GM12878 (cell line): Measurements from ENCODE around the gene IVL. TPM values are rescaled to one million over a fixed set of nuclear protein-coding genes. Genes with fewer than 3 reads are reported as not detected.
A peak's percentile ranks its signal among the peaks of the same experiment; 100 is the strongest.

Experiments used
- ATAC-seq: fragments of 200-7000 bp; cut with Tn5 transposase; 3 replicates; pipeline ENCODE4 v1.9.1; 2020; ENCODE audit warnings: mild to moderate bottlenecking, moderate library complexity
- BruUV-seq: library from RNA; stranded (reverse); fragments of 400-500 nt; replicated peaks from 2 replicates; lab custom pipeline; 2021; lab: Mats Ljungman, UMichigan
- CTCF ChIA-PET: fragments of 300-600 bp; sonication (Branson Sonifier 250); formaldehyde crosslinking; extraction: SDS; loops from one replicate; lab custom pipeline; 2021; ENCODE audit warnings: inconsistent platforms; lab: Yijun Ruan, JAX
- POLR2A ChIA-PET: fragments of 350-600 bp; formaldehyde crosslinking; extraction: SDS; loops from one replicate; lab custom pipeline; 2021; ENCODE audit warnings: inconsistent platforms; lab: Charles Lee
- RAD21 ChIA-PET: fragments of 300-600 bp; sonication (Branson Sonifier 250); formaldehyde crosslinking; loops from one replicate; lab custom pipeline; 2023; ENCODE audit warnings: antibody characterized with exemption; ENCODE audit not compliant: unreplicated experiment; lab: Charles Lee
- SMC1A ChIA-PET: fragments of 300-600 bp; sonication (Branson Sonifier 250); formaldehyde crosslinking; loops from one replicate; lab custom pipeline; 2023; ENCODE audit not compliant: unreplicated experiment, uncharacterized antibody; lab: Charles Lee
- DNase-seq: peaks from one replicate; pipeline ENCODE4 v3.0.0-alpha.2; 2011; ENCODE audit warnings: low read depth, low spot score
- FAIRE-seq: peaks from 3 replicates; lab custom pipeline; 2011; peaks lifted over from hg19 to GRCh38; lab: Jason Lieb, UNC
- H2AFZ ChIP-seq: 2 replicates; pipeline ENCODE4 v1.6.0; 2011; ENCODE audit warnings: low read depth, low read length, control low read depth; ENCODE audit not compliant: control insufficient read depth
- H3K27ac ChIP-seq: 2 replicates; pipeline ENCODE4 v1.5.1; 2011; ENCODE audit warnings: control low read depth; ENCODE audit not compliant: control insufficient read depth, insufficient read depth
- H3K27me3 ChIP-seq, 2 experiments: replicated peaks in 1 of 2; 2 replicates each; pipeline versions ENCODE4 v1.6.0 to v1.6.1; 2011; ENCODE audit warnings: low read length in 1 of 2; ENCODE audit not compliant: control insufficient read depth in 2 of 2, insufficient read depth in 2 of 2
- H3K36me3 ChIP-seq, 2 experiments: 2 replicates each; pipeline ENCODE4 v1.5.1; 2011; ENCODE audit warnings: low read length in 1 of 2; ENCODE audit not compliant: control insufficient read depth in 2 of 2, insufficient read depth in 2 of 2
- H3K4me1 ChIP-seq: 2 replicates; pipeline ENCODE4 v1.6.1; 2011; ENCODE audit warnings: mild to moderate bottlenecking, low read length, moderate library complexity, mixed read lengths; ENCODE audit not compliant: control insufficient read depth, insufficient read depth
- H3K4me2 ChIP-seq: 2 replicates; pipeline ENCODE4 v1.6.0; 2011; ENCODE audit warnings: control low read depth; ENCODE audit not compliant: control insufficient read depth, insufficient read depth
- H3K4me3 ChIP-seq: fragments of 200-600 bp; sonication (generic); 2 replicates; pipeline ENCODE4 v1.5.1; 2016
- H3K79me2 ChIP-seq: 2 replicates; pipeline ENCODE4 v1.6.0; 2011; ENCODE audit warnings: low read length; ENCODE audit not compliant: control insufficient read depth, insufficient read depth
- H3K9ac ChIP-seq: 2 replicates; pipeline ENCODE4 v1.8.0; 2011; ENCODE audit warnings: low read length, control low read depth, mixed read lengths; ENCODE audit not compliant: control insufficient read depth, insufficient read depth
- H3K9me3 ChIP-seq: replicated peaks from 3 replicates; pipeline ENCODE4 v1.5.1; 2011; ENCODE audit warnings: mild to moderate bottlenecking, low read length; ENCODE audit not compliant: control insufficient read depth, insufficient read depth
- H4K20me1 ChIP-seq: 2 replicates; pipeline ENCODE4 v1.6.0; 2011; ENCODE audit not compliant: control insufficient read depth, insufficient read depth
- BACH1 ChIP-seq: fragments of 450-650 bp; IDR thresholded peaks from 2 replicates; pipeline ENCODE4 v1.6.1; 2017; ENCODE audit warnings: mild to moderate bottlenecking, borderline replicate concordance
- CREB1 ChIP-seq: IDR thresholded peaks from 2 replicates; pipeline ENCODE4 v1.6.1; 2012; ENCODE audit warnings: low read depth, mild to moderate bottlenecking, inconsistent platforms
- CREM ChIP-seq: IDR thresholded peaks from 2 replicates; pipeline ENCODE4 v1.6.1; 2014; ENCODE audit warnings: antibody characterized with exemption, low read depth
- DPF2 ChIP-seq: fragments of 450-650 bp; IDR thresholded peaks from 2 replicates; pipeline ENCODE4 v1.6.1; 2017; ENCODE audit warnings: mild to moderate bottlenecking
- HDAC6 ChIP-seq: fragments of 200-600 bp; sonication (generic); IDR thresholded peaks from one replicate; pipeline ENCODE4 v1.8.0; 2017; ENCODE audit warnings: antibody characterized with exemption; ENCODE audit not compliant: unreplicated experiment
- HDGF ChIP-seq: fragments of 450-650 bp; IDR thresholded peaks from 2 replicates; pipeline ENCODE4 v1.6.1; 2016; ENCODE audit warnings: antibody characterized with exemption
- MTA2 ChIP-seq: fragments of 450-650 bp; IDR thresholded peaks from 2 replicates; pipeline ENCODE4 v1.6.1; 2016; ENCODE audit warnings: low read depth, mild to moderate bottlenecking, moderate library complexity
- NFIC ChIP-seq: IDR thresholded peaks from 2 replicates; pipeline ENCODE4 v1.6.1; 2012; ENCODE audit warnings: low read depth, mild to moderate bottlenecking, inconsistent platforms, low read length, moderate library complexity
- NR2C1 ChIP-seq: fragments of 450-650 bp; IDR thresholded peaks from 2 replicates; pipeline ENCODE4 v1.6.1; 2017; ENCODE audit warnings: antibody characterized with exemption, mild to moderate bottlenecking, moderate library complexity
- NRF1 ChIP-seq: conservative IDR thresholded peaks from 2 replicates; pipeline ENCODE4 v1.6.1; 2011; ENCODE audit warnings: mild to moderate bottlenecking, low read depth, low read length, improper control_type of control experiment
- PML ChIP-seq: IDR thresholded peaks from 2 replicates; pipeline ENCODE4 v1.6.1; 2012; ENCODE audit warnings: low read length, inconsistent platforms
- RAD21 ChIP-seq: IDR thresholded peaks from 2 replicates; pipeline ENCODE4 v1.6.1; 2011; ENCODE audit warnings: mild to moderate bottlenecking, low read depth, low read length, moderate library complexity; ENCODE audit not compliant: insufficient read depth
- RB1 ChIP-seq: fragments of 450-650 bp; formaldehyde crosslinking; IDR thresholded peaks from 2 replicates; pipeline ENCODE4 v1.6.1; 2017; ENCODE audit warnings: mild to moderate bottlenecking, borderline replicate concordance
- RCOR1 ChIP-seq: conservative IDR thresholded peaks from 2 replicates; pipeline ENCODE4 v1.6.1; 2012; ENCODE audit warnings: low read depth, low read length, improper control_type of control experiment
- RUNX3 ChIP-seq: IDR thresholded peaks from 2 replicates; pipeline ENCODE4 v1.6.1; 2012; ENCODE audit warnings: low read length, inconsistent platforms
- SPI1 ChIP-seq: IDR thresholded peaks from 2 replicates; pipeline ENCODE4 v1.6.1; 2011; ENCODE audit warnings: low read depth, mild to moderate bottlenecking, low read length, moderate library complexity, borderline replicate concordance; ENCODE audit not compliant: insufficient read depth
- STAT1 ChIP-seq: fragments of 450-650 bp; conservative IDR thresholded peaks from 2 replicates; pipeline ENCODE4 v1.6.1; 2014; ENCODE audit warnings: antibody characterized with exemption, mild to moderate bottlenecking
- STAT3 ChIP-seq: IDR thresholded peaks from 2 replicates; pipeline ENCODE4 v1.6.1; 2011; ENCODE audit warnings: low read depth, low read length, improper control_type of control experiment
- TAF1 ChIP-seq: IDR thresholded peaks from 2 replicates; pipeline ENCODE4 v1.6.1; 2011; ENCODE audit warnings: mild to moderate bottlenecking, low read depth, low read length, borderline replicate concordance
- TCF12 ChIP-seq: IDR thresholded peaks from 2 replicates; pipeline ENCODE4 v1.6.1; 2011; ENCODE audit warnings: low read depth, mild to moderate bottlenecking, low read length
- TCF3 ChIP-seq: IDR thresholded peaks from 2 replicates; pipeline ENCODE4 v1.6.1; 2012; ENCODE audit warnings: low read depth, mild to moderate bottlenecking, low read length, borderline replicate concordance; ENCODE audit not compliant: insufficient read depth
- WRNIP1 ChIP-seq: IDR thresholded peaks from 2 replicates; pipeline ENCODE4 v1.6.1; 2011; ENCODE audit warnings: low read depth, low read length, improper control_type of control experiment, borderline replicate concordance
- YY1 ChIP-seq: IDR thresholded peaks from 2 replicates; pipeline ENCODE4 v1.6.1; 2011; ENCODE audit warnings: low read depth, mild to moderate bottlenecking, low read length
- ZNF622 ChIP-seq: fragments of 450-650 bp; IDR thresholded peaks from 2 replicates; pipeline ENCODE4 v1.6.1; 2017; ENCODE audit warnings: mild to moderate bottlenecking, inconsistent platforms
- WGBS: methylation state at CpG from one replicate; pipeline ENCODE4 v1.1.6; 2016; ENCODE audit warnings: low lambda C conversion rate; ENCODE audit not compliant: insufficient replicate concordance, insufficient coverage; ENCODE audit errors: missing lambda C conversion rate; 5-methylcytosine and 5-hydroxymethylcytosine counted together
- in situ Hi-C: fragments of 300-500 bp; cut with MboI; formaldehyde crosslinking; loops from 9 replicates; pipeline ENCODE4 v1.14.3; 2018; ENCODE audit warnings: mixed read lengths
- intact Hi-C: fragments of 100-400 bp; cut with micrococcal nuclease; formaldehyde crosslinking; loops from one replicate; pipeline ENCODE4 v1.14.2; 2022; ENCODE audit not compliant: unreplicated experiment
- polyA plus RNA-seq, 11 experiments: library from polyadenylated mRNA; depleted of rRNA in 4 of 11; unstranded in 6 of 11; stranded (reverse) in 5 of 11; fragments of >200 nt; fragmentation: Nextera tagmentation in 4 of 11; fragmentation: Illumina TruSeq in 1 of 11; extraction: Ambion mirVana in 4 of 11; extraction: Trizol in 1 of 11; gene quantifications; 1 replicate in 1 of 11; 2 replicates in 10 of 11; pipeline versions ENCODE4 v1.2.1 to v1.2.3, GENCODE V29; 2011 to 2016; ENCODE audit warnings: inconsistent platforms in 2 of 11, missing spikeins in 2 of 11, low read depth in 1 of 11
- total RNA-seq, 4 experiments: library from RNA; depleted of rRNA in 3 of 4; stranded (reverse); fragments of >200 nt in 3 of 4; fragmentation: Illumina TruSeq in 1 of 4; extraction: Trizol in 1 of 4; gene quantifications; 2 replicates each; pipeline versions ENCODE4 v1.2.1 to v1.2.3, GENCODE V29; 2013 to 2021
- TF ChIP-seq, protein P1 (sequence below): fragments of 150-350 bp; IDR thresholded peaks from 2 replicates; pipeline ENCODE4 v1.6.1; 2014; ENCODE audit warnings: mild to moderate bottlenecking, low read depth, low read length
- TF ChIP-seq, protein P2 (sequence below), 3 experiments: IDR thresholded peaks in 2 of 3; conservative IDR thresholded peaks in 1 of 3; 2 replicates each; pipeline ENCODE4 v1.5.1; 2011; ENCODE audit warnings: low read depth in 3 of 3, low read length in 3 of 3, mild to moderate bottlenecking in 3 of 3, control low read depth in 2 of 3, moderate library complexity in 2 of 3, inconsistent platforms in 1 of 3, mixed read lengths in 1 of 3; ENCODE audit not compliant: control insufficient read depth in 2 of 3, insufficient read depth in 1 of 3; ENCODE audit errors: extremely low read depth in 1 of 3

IVL gene
- total and polyA plus RNA-seq, 10 of the 15 experiments (the other 5 are each of a cell fraction or from before 2014, with no cell fraction given): 1.4 to 20.3 (median 13.4) TPM

DNA sequence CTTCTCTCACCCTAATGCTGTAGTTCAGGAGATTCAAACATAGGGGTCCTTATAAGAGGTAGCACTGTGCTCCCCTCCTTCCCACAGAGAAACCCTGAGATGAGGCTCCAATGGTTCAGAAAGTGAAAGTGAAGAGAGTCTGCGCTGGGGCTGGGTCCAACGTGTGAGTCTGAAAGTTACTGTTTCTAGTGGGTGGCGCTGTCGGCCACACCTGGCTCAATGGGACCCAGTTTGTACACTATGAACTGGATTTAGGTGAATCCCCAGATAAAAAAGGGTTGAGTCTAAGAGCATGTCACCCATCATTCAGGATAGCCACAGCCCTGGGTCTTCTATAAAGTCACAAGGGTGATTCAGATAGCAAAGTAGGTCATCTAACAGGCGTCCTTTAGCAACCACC lies 27.4 kb upstream of the IVL start:
- no peak for FAIRE-seq
- ChIA-PET SMC1A (no interaction called here), CTCF (interaction anchor here (0.8 to 3.4 kb wide), 2 partner anchors 11 to 45 kb away, joined by 6 to 18 read pairs; no protein-coding TSS in a partner anchor), POLR2A (no interaction called here), RAD21 (no interaction called here)
- ATAC-seq: peak; percentile 89
- Histone ChIP-seq H3K9ac (no peak overlapping the region), H3K27ac (peak overlapping the region; percentile 57), H3K4me3 (no peak overlapping the region), H3K9me3 (no peaks in the 10 kb centered on the region), H3K27me3 (no peaks in the 10 kb centered on the region), H2AFZ (peak overlapping the region; percentile 74; the same call in 1 of the 2 replicates), H4K20me1 (no peaks in the 10 kb centered on the region), H3K4me1 (peaks cover 39% of the 10 kb centered on the region), H3K36me3 (no peaks in the 10 kb centered on the region), H3K4me2 (peak overlapping the region; percentile 60; the same call in 1 of the 2 replicates), H3K79me2 (no peaks in the 10 kb centered on the region)
- in situ Hi-C loops (no loop called here), intact Hi-C loops (no loop called here)
- BruUV-seq: no TSS peak
- peak; percentile 62 for DNase-seq
- WGBS: 2% methylated on average over 5 of the region's 5 CpGs
- no peak for TF ChIP-seq TAF1
- TF ChIP-seq DPF2: no peak
- TF ChIP-seq PML: no peak
- no peak for TF ChIP-seq STAT1
- no peak for TF ChIP-seq WRNIP1
- no peak for TF ChIP-seq BACH1
- no peak for TF ChIP-seq SPI1
- TF ChIP-seq RB1: no peak
- TF ChIP-seq TCF3: peak; percentile 59; the same call in 1 of the 2 replicates
- TF ChIP-seq HDGF: no peak
- TF ChIP-seq STAT3: no peak
- no peak for TF ChIP-seq RCOR1
- no peak for TF ChIP-seq NR2C1
- TF ChIP-seq MTA2: no peak
- peak; percentile 60; the same call in 1 of the 2 replicates for TF ChIP-seq TCF12
- TF ChIP-seq, protein P1, sequence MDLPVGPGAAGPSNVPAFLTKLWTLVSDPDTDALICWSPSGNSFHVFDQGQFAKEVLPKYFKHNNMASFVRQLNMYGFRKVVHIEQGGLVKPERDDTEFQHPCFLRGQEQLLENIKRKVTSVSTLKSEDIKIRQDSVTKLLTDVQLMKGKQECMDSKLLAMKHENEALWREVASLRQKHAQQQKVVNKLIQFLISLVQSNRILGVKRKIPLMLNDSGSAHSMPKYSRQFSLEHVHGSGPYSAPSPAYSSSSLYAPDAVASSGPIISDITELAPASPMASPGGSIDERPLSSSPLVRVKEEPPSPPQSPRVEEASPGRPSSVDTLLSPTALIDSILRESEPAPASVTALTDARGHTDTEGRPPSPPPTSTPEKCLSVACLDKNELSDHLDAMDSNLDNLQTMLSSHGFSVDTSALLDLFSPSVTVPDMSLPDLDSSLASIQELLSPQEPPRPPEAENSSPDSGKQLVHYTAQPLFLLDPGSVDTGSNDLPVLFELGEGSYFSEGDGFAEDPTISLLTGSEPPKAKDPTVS: no peak
- TF ChIP-seq RUNX3: peak; percentile 35; the same call in 1 of the 2 replicates
- TF ChIP-seq CREM: 0 out of 2 replicates have a peak, but pooled peaks have one; percentile 12
- TF ChIP-seq NFIC: no peak
- no peak for TF ChIP-seq YY1
- TF ChIP-seq ZNF622: no peak
- no peak for TF ChIP-seq NRF1
- TF ChIP-seq, protein P2, sequence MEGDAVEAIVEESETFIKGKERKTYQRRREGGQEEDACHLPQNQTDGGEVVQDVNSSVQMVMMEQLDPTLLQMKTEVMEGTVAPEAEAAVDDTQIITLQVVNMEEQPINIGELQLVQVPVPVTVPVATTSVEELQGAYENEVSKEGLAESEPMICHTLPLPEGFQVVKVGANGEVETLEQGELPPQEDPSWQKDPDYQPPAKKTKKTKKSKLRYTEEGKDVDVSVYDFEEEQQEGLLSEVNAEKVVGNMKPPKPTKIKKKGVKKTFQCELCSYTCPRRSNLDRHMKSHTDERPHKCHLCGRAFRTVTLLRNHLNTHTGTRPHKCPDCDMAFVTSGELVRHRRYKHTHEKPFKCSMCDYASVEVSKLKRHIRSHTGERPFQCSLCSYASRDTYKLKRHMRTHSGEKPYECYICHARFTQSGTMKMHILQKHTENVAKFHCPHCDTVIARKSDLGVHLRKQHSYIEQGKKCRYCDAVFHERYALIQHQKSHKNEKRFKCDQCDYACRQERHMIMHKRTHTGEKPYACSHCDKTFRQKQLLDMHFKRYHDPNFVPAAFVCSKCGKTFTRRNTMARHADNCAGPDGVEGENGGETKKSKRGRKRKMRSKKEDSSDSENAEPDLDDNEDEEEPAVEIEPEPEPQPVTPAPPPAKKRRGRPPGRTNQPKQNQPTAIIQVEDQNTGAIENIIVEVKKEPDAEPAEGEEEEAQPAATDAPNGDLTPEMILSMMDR (IDR thresholded peaks at IDR 0.05 in 2 of 3, conservative IDR thresholded peaks at IDR 0.05 in 1 of 3; ENCODE audit: control insufficient read depth in 2 of 3, extremely low read depth in 1 of 3, insufficient read depth in 1 of 3, low read depth in 3 of 3, low read length in 3 of 3): peak; percentile 16 to 36 (median 17); a peak in 2 of 6 replicates
- peak; percentile 58; the same call in 1 of the 2 replicates for TF ChIP-seq CREB1
- TF ChIP-seq HDAC6: no peak
- TF ChIP-seq RAD21: peak; percentile 57
